Activated CD4-positive, alpha-beta T cell treated with anti-CD3 and anti-CD28 coated beads, Interleukin-2, amount 50 U/mL, for 16 hours (primary cell): Measurements from ENCODE around the gene ADGRD1.
A peak's percentile ranks its signal among the peaks of the same experiment; 100 is the strongest.
"Not testable (repeated sequence)": the region's sequence is repeated elsewhere in the genome, so short reads cannot be mapped to it uniquely, and the experiment has no call there.

ENCODE experiments used
- DNase-seq: peaks from one replicate; pipeline ENCODE4 v3.0.0-alpha.2; 2020

ADGRD1 gene

GRCh38 chr12:130953771-130954543 is at the start of gene ADGRD1:
ADGRD1 (plus strand) TSS chr12:130953907; CDS start chr12:130954466, 559 bp downstream.
- no peak for DNase-seq

- DNase-seq = no peak
Measured at GRCh38 chr12:130904064-130904463, 49.6 kb upstream of the ADGRD1 start.

GRCh38 chr12:130904936-130905455 is 48.7 kb upstream of the ADGRD1 start:
- not testable (repeated sequence) for DNase-seq

GRCh38 chr12:130909111-130909510 is 44.6 kb upstream of the ADGRD1 start:
- DNase-seq = no peak

- no peak for DNase-seq
Measured at GRCh38 chr12:130911193-130911592, 42.5 kb upstream of the ADGRD1 start.

- DNase-seq = no peak
Measured at GRCh38 chr12:130911933-130912332, 41.8 kb upstream of the ADGRD1 start.

- DNase-seq = peak; percentile 24
Measured at GRCh38 chr12:130916241-130916911, 37.3 kb upstream of the ADGRD1 start.

GRCh38 chr12:130917607-130918006 is 36.1 kb upstream of the ADGRD1 start:
- DNase-seq = no peak

GRCh38 chr12:130919086-130919485 is 34.6 kb upstream of the ADGRD1 start:
- no peak for DNase-seq

GRCh38 chr12:130920119-130920703 is 33.5 kb upstream of the ADGRD1 start:
- DNase-seq = no peak

- no peak for DNase-seq
Measured at GRCh38 chr12:130920723-130921381, 32.9 kb upstream of the ADGRD1 start.

GRCh38 chr12:130922511-130922953 is 31.2 kb upstream of the ADGRD1 start:
- DNase-seq = no peak

GRCh38 chr12:130924966-130925665 is 28.6 kb upstream of the ADGRD1 start:
- DNase-seq = no peak

GRCh38 chr12:130925666-130926015 is 28.1 kb upstream of the ADGRD1 start:
- no peak for DNase-seq

- DNase-seq = no peak
Measured at GRCh38 chr12:130929363-130929762, 24.3 kb upstream of the ADGRD1 start.

- no peak for DNase-seq
Measured at GRCh38 chr12:130932061-130932930, 21.4 kb upstream of the ADGRD1 start.

- no peak for DNase-seq
Measured at GRCh38 chr12:130933269-130933995, 20.3 kb upstream of the ADGRD1 start.

GRCh38 chr12:130934753-130935152 is 19.0 kb upstream of the ADGRD1 start:
- no peak for DNase-seq

- DNase-seq = no peak
Measured at GRCh38 chr12:130936561-130936960, 17.1 kb upstream of the ADGRD1 start.

- no peak for DNase-seq
Measured at GRCh38 chr12:130937063-130937462, 16.6 kb upstream of the ADGRD1 start.

GRCh38 chr12:130937546-130937945 is 16.2 kb upstream of the ADGRD1 start:
- DNase-seq = not testable (repeated sequence)
